GM18909 (cell line): ENCODE data around the gene CHN1.

Experiments used
- ATAC-seq: cut with Tn5 transposase; IDR thresholded peaks from one replicate; pipeline ENCODE4 v1.9.1; 2021; ENCODE audit warnings: mild to moderate bottlenecking; ENCODE audit not compliant: unreplicated experiment, poor library complexity

CHN1 gene

GRCh38 chr2:174792309-174793025 lies 212.7 kb downstream of the CHN1 start:
- ATAC-seq: no peak

GRCh38 chr2:174791746-174792280 lies 213.4 kb downstream of the CHN1 start:
- no peak for ATAC-seq

GRCh38 chr2:174791020-174791419 lies 214.2 kb downstream of the CHN1 start:
- no peak for ATAC-seq

GRCh38 chr2:174789001-174789400 lies 216.2 kb downstream of the CHN1 start:
- ATAC-seq: no peak

GRCh38 chr2:174788291-174788929 lies 216.8 kb downstream of the CHN1 start:
- ATAC-seq: no peak

GRCh38 chr2:174787487-174788205 lies 217.5 kb downstream of the CHN1 start:
- no peak for ATAC-seq

GRCh38 chr2:174786066-174786725 lies 219.0 kb downstream of the CHN1 start:
- no peak for ATAC-seq

GRCh38 chr2:174785481-174785880 lies 219.7 kb downstream of the CHN1 start:
- no peak for ATAC-seq

- no peak for ATAC-seq
Measured at GRCh38 chr2:174784909-174785308, 220.3 kb downstream of the CHN1 start.

- ATAC-seq: no peak
Measured at GRCh38 chr2:174784316-174784715, 220.9 kb downstream of the CHN1 start.

- ATAC-seq: no peak
Measured at GRCh38 chr2:174781996-174782395, 223.2 kb downstream of the CHN1 start.

- no peak for ATAC-seq
Measured at GRCh38 chr2:174781298-174781697, 223.9 kb downstream of the CHN1 start.

- ATAC-seq: no peak
Measured at GRCh38 chr2:174780856-174781255, 224.3 kb downstream of the CHN1 start.

GRCh38 chr2:174780191-174780840 lies 224.9 kb downstream of the CHN1 start:
- no peak for ATAC-seq

GRCh38 chr2:174779361-174779928 lies 225.7 kb downstream of the CHN1 start:
- ATAC-seq: no peak

- peak; percentile 52 for ATAC-seq
Measured at GRCh38 chr2:174778085-174778981, 226.8 kb downstream of the CHN1 start.

GRCh38 chr2:174777347-174778084 lies 227.7 kb downstream of the CHN1 start:
- no peak for ATAC-seq

- no peak for ATAC-seq
Measured at GRCh38 chr2:174776675-174777074, 228.5 kb downstream of the CHN1 start.
